B cell (primary cell): ENCODE data around the gene ATP8A1. TPM values are rescaled to one million over a fixed set of nuclear protein-coding genes. Genes with fewer than 3 reads are reported as not detected.

Experiments
- ATAC-seq: fragments of 200-7000 bp; cut with Tn5 transposase; one replicate; pipeline ENCODE4 v1.10.0; 2021; ENCODE audit warnings: low read depth, mild to moderate bottlenecking, moderate number of reproducible peaks, moderate library complexity
- CTCF ChIA-PET: fragments of 350-600 bp; sonication (Branson Sonifier 250); formaldehyde crosslinking; loops from one replicate; lab custom pipeline; 2021; ENCODE audit warnings: antibody characterized with exemption, inconsistent platforms; lab: Charles Lee
- POLR2A ChIA-PET: fragments of 350-600 bp; sonication (Branson Sonifier 250); formaldehyde crosslinking; loops from one replicate; lab custom pipeline; 2021; ENCODE audit warnings: antibody characterized with exemption; lab: Charles Lee
- DNase-seq: peaks from one replicate; pipeline ENCODE4 v3.0.0; 2013
- H2AFZ ChIP-seq: 2 replicates; pipeline ENCODE4 v1.6.1; 2012; ENCODE audit warnings: mild to moderate bottlenecking, low read depth, low read length; ENCODE audit not compliant: insufficient read depth, poor library complexity, severe bottlenecking
- H3K27ac ChIP-seq, 2 donors: 1 replicate in 1 of 2; 2 replicates in 1 of 2; pipeline ENCODE4 v1.5.1; 2012 to 2013; ENCODE audit warnings: low read length in 2 of 2, mild to moderate bottlenecking in 2 of 2, moderate library complexity in 1 of 2
- H3K27me3 ChIP-seq, 4 experiments: fragments of 200-600 bp in 1 of 4; sonication (generic) in 1 of 4; replicated peaks in 1 of 4; 1 replicate in 2 of 4; 2 replicates in 2 of 4; pipeline versions ENCODE4 v1.6.1 to v1.7.0; 2013 to 2016; ENCODE audit warnings: low read length in 3 of 4, mild to moderate bottlenecking in 2 of 4, mixed read lengths in 1 of 4, moderate library complexity in 1 of 4; ENCODE audit not compliant: insufficient read depth in 4 of 4, control insufficient read depth in 3 of 4; ENCODE audit errors: control extremely low read depth in 1 of 4
- H3K36me3 ChIP-seq, 2 experiments: replicated peaks in 1 of 2; 1 replicate in 1 of 2; 2 replicates in 1 of 2; pipeline versions ENCODE4 v1.6.1 to v1.7.1; 2013; ENCODE audit warnings: low read length in 1 of 2; ENCODE audit not compliant: insufficient read depth in 2 of 2, control insufficient read depth in 1 of 2; ENCODE audit errors: control extremely low read depth in 1 of 2, extremely low read depth in 1 of 2
- H3K4me1 ChIP-seq, 2 donors: fragments of 200-600 bp in 1 of 2; sonication (generic) in 1 of 2; 1 replicate in 1 of 2; 2 replicates in 1 of 2; pipeline versions ENCODE4 v1.5.1 to v1.6.1; 2013 to 2017; ENCODE audit warnings: low read length in 2 of 2; ENCODE audit not compliant: control insufficient read depth in 2 of 2, insufficient read depth in 2 of 2
- H3K4me2 ChIP-seq: replicated peaks from 2 replicates; pipeline ENCODE3; 2012; ENCODE audit warnings: mild to moderate bottlenecking, low read depth, low read length; ENCODE audit not compliant: poor library complexity, severe bottlenecking
- H3K4me3 ChIP-seq, 5 experiments: fragments of 200-600 bp in 1 of 5; sonication (generic) in 1 of 5; 1 replicate in 3 of 5; 2 replicates in 2 of 5; pipeline versions ENCODE4 v1.5.1 to v1.7.0; 2011 to 2016; ENCODE audit warnings: low read length in 4 of 5, mild to moderate bottlenecking in 4 of 5, low read depth in 2 of 5, control low read depth in 1 of 5, moderate library complexity in 1 of 5; ENCODE audit not compliant: insufficient read depth in 1 of 5; ENCODE audit errors: control extremely low read depth in 1 of 5, extremely low read depth in 1 of 5
- H3K79me2 ChIP-seq: fragments of 200-600 bp; sonication (generic); one replicate; pipeline ENCODE4 v1.6.0; 2016; ENCODE audit warnings: low read length; ENCODE audit not compliant: control insufficient read depth, insufficient read depth
- H3K9ac ChIP-seq: fragments of 200-600 bp; sonication (generic); 2 replicates; pipeline ENCODE4 v1.6.1; 2017; ENCODE audit warnings: mild to moderate bottlenecking, low read length, moderate library complexity
- H3K9me3 ChIP-seq, 3 donors: one replicate each; pipeline versions ENCODE4 v1.6.1 to v1.7.1; 2013; ENCODE audit warnings: low read length in 2 of 3; ENCODE audit not compliant: control insufficient read depth in 2 of 3, insufficient read depth in 1 of 3; ENCODE audit errors: control extremely low read depth in 1 of 3
- H4K20me1 ChIP-seq: 2 replicates; pipeline ENCODE4 v1.6.0; 2012; ENCODE audit warnings: mild to moderate bottlenecking, low read length; ENCODE audit not compliant: insufficient read depth, control insufficient read depth, poor library complexity, severe bottlenecking
- H3K27ac Mint-ChIP-seq: one replicate; pipeline ENCODE4 v1.8.0; 2021; ENCODE audit warnings: mixed read lengths
- H3K27me3 Mint-ChIP-seq: one replicate; pipeline ENCODE4 v1.8.0; 2021; ENCODE audit warnings: mixed read lengths
- H3K4me1 Mint-ChIP-seq: one replicate; pipeline ENCODE4 v1.8.0; 2021; ENCODE audit warnings: mixed read lengths
- H3K4me3 Mint-ChIP-seq: one replicate; pipeline ENCODE4 v1.8.0; 2021; ENCODE audit warnings: mixed read lengths
- H3K9me3 Mint-ChIP-seq: one replicate; pipeline ENCODE4 v1.8.0; 2022; ENCODE audit warnings: mixed read lengths; ENCODE audit not compliant: insufficient read depth
- EZH2 ChIP-seq: IDR thresholded peaks from 2 replicates; pipeline ENCODE4 v1.6.1; 2012; ENCODE audit warnings: borderline replicate concordance, low read depth, mild to moderate bottlenecking, moderate library complexity, low read length; ENCODE audit not compliant: insufficient read depth, poor library complexity, severe bottlenecking
- WGBS: methylation state at CpG from one replicate; pipeline ENCODE4 v1.1.5; 2013; ENCODE audit warnings: missing lambda C conversion rate; ENCODE audit not compliant: insufficient coverage; 5-methylcytosine and 5-hydroxymethylcytosine counted together
- intact Hi-C: fragments of 100-400 bp; cut with micrococcal nuclease; formaldehyde crosslinking; loops from one replicate; pipeline ENCODE4 v1.10.0; 2022
- polyA plus RNA-seq: library from polyadenylated mRNA; depleted of rRNA; stranded (reverse); fragments of >200 nt; gene quantifications from 2 replicates; pipeline ENCODE4 v1.2.3, GENCODE V29; 2012
- total RNA-seq, 2 donors: library from RNA; stranded (reverse); fragments of 120-200 nt in 1 of 2; gene quantifications; 1 replicate in 1 of 2; 2 replicates in 1 of 2; pipeline versions ENCODE4 v1.2.3 to v1.2.4, GENCODE V29; 2013 to 2022
- TF ChIP-seq, protein P1 (sequence below): fragments of 200-600 bp; IDR thresholded peaks from one replicate; pipeline ENCODE4 v1.8.0; 2022; ENCODE audit warnings: antibody characterized with exemption, mild to moderate bottlenecking

ATP8A1 gene
- total and polyA plus RNA-seq, 2 donors (not counting 1 experiment from before 2014, with no cell fraction given) = 28.7 to 51.8 TPM

DNA sequence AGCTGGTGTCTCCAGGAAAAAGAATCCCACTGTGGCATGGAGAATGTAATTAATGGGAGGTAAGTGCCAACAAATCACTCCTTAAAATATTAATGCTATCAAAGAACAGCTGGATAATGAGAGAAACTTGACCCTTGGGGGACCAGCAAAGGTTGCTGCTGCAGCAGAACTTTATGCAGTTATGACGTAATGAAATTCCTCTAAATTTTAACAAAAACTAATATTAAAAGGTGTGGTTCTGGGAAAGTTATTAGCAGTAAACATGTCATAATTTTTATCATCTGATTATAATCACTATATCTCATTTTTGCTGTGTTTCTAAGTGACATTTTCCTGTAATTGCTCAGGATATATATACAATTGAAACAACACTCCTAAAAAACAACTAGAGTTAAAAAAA lies 261.3 kb downstream of the ATP8A1 start:
- Mint-ChIP-seq H3K9me3 (no peaks in the 10 kb centered on the region), H3K4me3 (no peak overlapping the region)

DNA sequence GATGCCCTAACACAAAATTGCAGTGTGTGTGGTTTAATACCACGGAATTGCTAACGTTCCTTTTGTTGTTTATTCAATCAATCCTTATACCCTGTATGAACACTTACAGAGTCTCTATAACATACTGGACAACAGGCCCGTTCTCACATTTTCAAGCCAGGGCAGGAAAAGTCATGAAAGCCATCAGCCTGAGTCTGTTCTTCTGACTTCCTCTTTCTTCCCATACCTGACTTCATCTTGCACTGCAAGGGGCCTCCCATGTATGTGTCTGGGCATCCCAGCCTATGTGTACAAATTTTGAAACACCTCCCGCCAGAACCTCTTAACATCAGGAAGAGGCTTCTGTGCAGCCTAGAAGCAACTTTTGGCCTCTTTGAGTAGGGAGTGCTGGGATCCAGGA lies 264.5 kb downstream of the ATP8A1 start:
- Histone ChIP-seq H3K4me1 (peaks cover 7 to 27% of the 10 kb centered on the region in 2 donors), H3K4me3 (no peak overlapping the region), H3K9me3 (no peaks in the 10 kb centered on the region), H3K4me2 (no peak overlapping the region), H3K9ac (no peak overlapping the region), H3K27me3 (peaks cover 0 to 17% (median 11%) of the 10 kb centered on the region in 4 experiments), H3K27ac (no peak overlapping the region), H4K20me1 (no peaks in the 10 kb centered on the region), H3K79me2 (no peaks in the 10 kb centered on the region), H2AFZ (no peak overlapping the region), H3K36me3 (no peaks in the 10 kb centered on the region)
- Mint-ChIP-seq H3K9me3 (no peaks in the 10 kb centered on the region), H3K4me1 (peaks cover 24% of the 10 kb centered on the region), H3K27ac (no peak overlapping the region), H3K4me3 (no peak overlapping the region), H3K27me3 (peaks cover 13% of the 10 kb centered on the region)
- intact Hi-C loops = no loop called here
- no peak for TF ChIP-seq EZH2
- TF ChIP-seq, protein P1, sequence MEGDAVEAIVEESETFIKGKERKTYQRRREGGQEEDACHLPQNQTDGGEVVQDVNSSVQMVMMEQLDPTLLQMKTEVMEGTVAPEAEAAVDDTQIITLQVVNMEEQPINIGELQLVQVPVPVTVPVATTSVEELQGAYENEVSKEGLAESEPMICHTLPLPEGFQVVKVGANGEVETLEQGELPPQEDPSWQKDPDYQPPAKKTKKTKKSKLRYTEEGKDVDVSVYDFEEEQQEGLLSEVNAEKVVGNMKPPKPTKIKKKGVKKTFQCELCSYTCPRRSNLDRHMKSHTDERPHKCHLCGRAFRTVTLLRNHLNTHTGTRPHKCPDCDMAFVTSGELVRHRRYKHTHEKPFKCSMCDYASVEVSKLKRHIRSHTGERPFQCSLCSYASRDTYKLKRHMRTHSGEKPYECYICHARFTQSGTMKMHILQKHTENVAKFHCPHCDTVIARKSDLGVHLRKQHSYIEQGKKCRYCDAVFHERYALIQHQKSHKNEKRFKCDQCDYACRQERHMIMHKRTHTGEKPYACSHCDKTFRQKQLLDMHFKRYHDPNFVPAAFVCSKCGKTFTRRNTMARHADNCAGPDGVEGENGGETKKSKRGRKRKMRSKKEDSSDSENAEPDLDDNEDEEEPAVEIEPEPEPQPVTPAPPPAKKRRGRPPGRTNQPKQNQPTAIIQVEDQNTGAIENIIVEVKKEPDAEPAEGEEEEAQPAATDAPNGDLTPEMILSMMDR = no peak
- WGBS = 40% methylated on average over 1 of the region's 4 CpGs
- DNase-seq (no peak), ATAC-seq (no peak)
- ChIA-PET POLR2A (no interaction called here), CTCF (no interaction called here)

More for the DNA sequence above, 261.3 kb downstream of the ATP8A1 start:
- TF ChIP-seq, protein P1 = no peak
- TF ChIP-seq EZH2 = no peak
- Histone ChIP-seq H3K79me2 (no peaks in the 10 kb centered on the region), H3K36me3 (no peaks in the 10 kb centered on the region), H3K9ac (no peak overlapping the region), H2AFZ (no peak overlapping the region), H3K4me2 (no peak overlapping the region), H3K4me1 (peaks cover 30 to 48% of the 10 kb centered on the region in 2 donors), H3K9me3 (no peaks in the 10 kb centered on the region), H3K4me3 (no peak overlapping the region), H3K27ac (no peak overlapping the region), H3K27me3 (peaks cover 0 to 43% (median 26%) of the 10 kb centered on the region in 4 experiments), H4K20me1 (no peaks in the 10 kb centered on the region)
- H3K27ac Mint-ChIP-seq = no peak overlapping the region
- H3K27me3 Mint-ChIP-seq = peaks cover 39% of the 10 kb centered on the region
- H3K4me1 Mint-ChIP-seq = peaks cover 46% of the 10 kb centered on the region
- DNase-seq = no peak
- ChIA-PET CTCF (no interaction called here), POLR2A (no interaction called here)
- no peak for ATAC-seq
- intact Hi-C loops = no loop called here
- no CpG with 5 or more reads among the region's 1 CpG for WGBS
